DMS 273 (cell line): ENCODE results near the gene ARCN1.

Source experiments
- DNase-seq: peaks from one replicate; lab custom pipeline; 2025; ENCODE audit not compliant: unreplicated experiment; lab: John Stamatoyannopoulos, UW

Gene ARCN1

GRCh38 chr11:118572061-118572980, at the start of gene ARCN1:
TSS of gene ARCN1 (plus strand) at chr11:118572409. CDS start at chr11:118572548, 139 bp downstream.
- peak; percentile 86 for DNase-seq

DNA sequence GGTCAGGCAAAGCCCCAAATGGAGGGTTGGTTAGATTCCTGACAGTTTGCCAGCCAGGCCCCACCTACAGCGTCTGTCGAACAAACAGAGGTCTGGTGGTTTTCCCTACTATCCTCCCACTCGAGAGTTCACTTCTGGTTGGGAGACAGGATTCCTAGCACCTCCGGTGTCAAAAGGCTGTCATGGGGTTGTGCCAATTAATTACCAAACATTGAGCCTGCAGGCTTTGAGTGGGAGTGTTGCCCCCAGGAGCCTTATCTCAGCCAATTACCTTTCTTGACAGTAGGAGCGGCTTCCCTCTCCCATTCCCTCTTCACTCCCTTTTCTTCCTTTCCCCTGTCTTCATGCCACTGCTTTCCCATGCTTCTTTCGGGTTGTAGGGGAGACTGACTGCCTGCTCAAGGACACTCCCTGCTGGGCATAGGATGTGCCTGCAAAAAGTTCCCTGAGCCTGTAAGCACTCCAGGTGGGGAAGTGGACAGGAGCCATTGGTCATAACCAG, 49.6 kb upstream of the ARCN1 start:
- DNase-seq, result peak; percentile 58

GRCh38 chr11:118524356-118524755, 47.9 kb upstream of the ARCN1 start:
- no peak for DNase-seq

DNA sequence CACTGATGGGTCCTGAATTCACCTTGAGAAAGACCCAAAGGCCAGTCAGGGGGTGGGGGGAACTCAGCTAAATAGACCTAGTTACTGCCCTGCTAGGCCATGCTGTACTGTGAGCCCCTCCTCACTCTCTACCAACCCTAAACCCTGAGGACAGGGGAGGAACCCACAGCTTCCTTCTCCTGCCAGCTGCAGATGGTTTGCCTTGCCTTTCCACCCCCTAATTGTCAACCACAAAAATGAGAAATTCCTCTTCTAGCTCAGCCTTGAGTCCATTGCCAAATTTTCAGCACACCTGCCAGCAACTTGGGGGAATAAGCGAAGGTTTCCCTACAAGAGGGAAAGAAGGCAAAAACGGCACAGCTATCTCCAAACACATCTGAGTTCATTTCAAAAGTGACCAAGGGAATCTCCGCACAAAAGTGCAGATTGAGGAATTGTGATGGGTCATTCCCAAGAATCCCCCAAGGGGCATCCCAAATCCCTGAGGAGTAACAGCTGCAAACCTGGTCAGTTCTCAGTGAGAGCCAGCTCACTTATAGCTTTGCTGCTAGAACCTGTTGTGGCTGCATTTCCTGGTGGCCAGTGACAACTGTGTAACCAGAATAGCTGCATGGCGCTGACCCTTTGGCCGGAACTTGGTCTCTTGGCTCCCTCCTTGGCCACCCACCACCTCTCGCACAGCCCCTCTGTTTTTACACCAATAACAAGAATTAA, 47.3 kb upstream of the ARCN1 start:
- DNase-seq, result no peak

DNA sequence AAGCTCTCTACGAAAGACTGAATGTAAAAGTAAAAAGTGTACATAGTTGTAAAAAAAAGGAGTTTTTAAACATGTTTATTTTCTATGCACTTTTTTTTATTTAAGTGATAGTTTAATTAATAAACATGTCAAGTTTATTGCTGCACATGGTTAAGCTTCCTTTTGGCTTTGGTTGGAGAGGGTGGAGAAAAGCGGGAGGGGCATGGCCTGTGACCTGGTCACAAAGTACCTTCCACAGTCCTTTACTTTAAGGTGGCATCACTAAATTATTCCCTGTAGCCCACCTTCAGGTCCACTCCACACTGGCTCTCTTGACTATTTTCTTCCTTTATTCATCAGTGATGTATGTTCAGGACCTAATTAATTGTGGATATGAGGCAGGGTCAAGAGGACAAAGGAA, 45.5 kb upstream of the ARCN1 start:
- no peak for DNase-seq

DNA sequence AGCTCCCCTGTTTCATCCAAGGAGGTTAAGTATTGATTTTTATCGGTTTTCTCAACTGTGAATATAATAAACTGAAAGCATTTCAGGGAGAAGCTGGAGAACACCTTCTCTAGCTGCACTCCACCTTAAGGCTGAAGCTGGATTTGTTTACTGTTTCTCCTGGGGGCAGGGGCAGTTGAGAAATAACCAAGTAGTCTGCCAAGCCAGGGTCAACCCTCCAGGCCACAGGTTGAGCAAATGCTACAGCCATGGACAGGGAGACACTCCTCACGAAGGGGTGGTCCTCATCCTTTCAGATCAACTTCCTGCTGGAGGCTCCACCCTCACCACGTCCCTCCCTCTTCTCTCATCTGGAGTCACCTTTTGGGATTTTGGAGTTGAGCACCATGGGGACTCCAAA, 45.1 kb upstream of the ARCN1 start, which contains the start of gene TTC36:
TSS of gene TTC36 (plus strand) at position 366 of the 400 bp plus-strand sequence. CDS start at position 387, 21 bp downstream.
- DNase-seq, result no peak

GRCh38 chr11:118528511-118528910, 43.7 kb upstream of the ARCN1 start:
- no peak for DNase-seq

DNA sequence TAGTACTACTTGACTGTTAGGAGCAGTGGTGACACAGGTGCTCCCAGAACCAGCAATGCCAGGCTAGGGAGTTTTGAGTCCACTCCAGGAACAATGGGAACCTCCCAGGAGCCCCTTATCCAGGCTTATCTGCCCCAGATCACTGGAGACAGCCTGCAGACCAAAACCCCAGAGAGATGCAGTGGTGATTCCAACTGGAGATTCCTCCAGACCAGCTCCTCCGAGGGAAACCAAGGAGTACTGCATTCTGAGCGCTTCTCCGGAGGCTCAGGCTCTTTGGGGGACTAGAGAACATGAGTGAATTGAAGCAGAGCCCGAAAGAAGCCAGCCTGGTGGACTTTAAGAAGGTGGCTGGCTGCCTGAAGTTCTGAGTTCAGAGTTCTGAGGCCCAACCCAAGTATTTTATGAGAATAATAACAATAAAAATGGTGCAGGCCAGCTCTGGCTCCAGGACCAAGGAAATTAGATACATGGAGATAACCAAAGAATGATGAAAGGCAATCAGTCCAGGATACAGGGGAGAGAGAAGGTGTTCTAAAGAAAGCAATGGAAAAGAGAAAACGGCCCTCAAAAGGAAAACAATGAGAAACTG, 42.5 kb upstream of the ARCN1 start:
- peak; percentile 15 for DNase-seq

GRCh38 chr11:118530180-118530682, 42.0 kb upstream of the ARCN1 start:
- DNase-seq, result peak; percentile 44

- peak; percentile 79 for DNase-seq
These were observed 41.3 kb upstream of the ARCN1 start, which contains the start of gene TMEM25 for GRCh38 chr11:118530683-118531596. TSS of gene TMEM25 (plus strand) at chr11:118531192. CDS start at chr11:118531802, 610 bp downstream.

DNA sequence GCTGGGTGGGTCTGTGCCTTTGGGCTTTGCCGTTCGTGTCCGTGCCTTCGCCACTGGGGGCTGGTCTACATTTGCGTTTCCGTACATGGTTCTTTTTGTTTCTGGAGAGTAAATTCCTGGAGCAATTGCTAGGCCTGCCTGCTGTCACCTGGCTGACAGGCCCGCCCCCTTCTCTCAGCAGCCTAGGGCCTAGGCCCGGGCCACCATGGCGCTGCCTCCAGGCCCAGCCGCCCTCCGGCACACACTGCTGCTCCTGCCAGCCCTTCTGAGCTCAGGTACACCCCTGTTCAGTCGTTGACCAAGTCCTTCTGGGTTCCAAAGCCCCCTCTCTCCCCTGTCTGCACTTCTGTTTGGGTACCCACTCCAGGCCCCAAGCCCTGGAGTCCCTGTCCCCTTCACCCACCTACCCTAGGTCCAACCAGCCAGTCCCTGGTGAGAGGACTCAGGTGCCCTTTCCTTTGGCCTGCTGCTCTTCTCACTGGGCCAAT, 40.6 kb upstream of the ARCN1 start:
- DNase-seq, result no peak

GRCh38 chr11:118532091-118532490, 40.1 kb upstream of the ARCN1 start:
- no peak for DNase-seq

GRCh38 chr11:118532852-118533768, 39.1 kb upstream of the ARCN1 start:
- DNase-seq, result no peak

- peak; percentile 39 for DNase-seq
These were observed 38.2 kb upstream of the ARCN1 start for GRCh38 chr11:118533769-118534729.

GRCh38 chr11:118535261-118535660, 36.9 kb upstream of the ARCN1 start:
- DNase-seq, result no peak

- DNase-seq, result no peak
These were observed 35.5 kb upstream of the ARCN1 start for GRCh38 chr11:118536726-118537125.

- no peak for DNase-seq
These were observed 34.7 kb upstream of the ARCN1 start for GRCh38 chr11:118537409-118537980.
